ENCODE data around the gene GBA2.

GBA2 gene

GRCh38 chr9:35689542-35690293 is 59.3 kb downstream of the GBA2 start, which contains the start of gene TPM2:
TPM2 (minus strand) TSS chr9:35689925; CDS start chr9:35689817, 108 bp downstream.
- no peak for DNase-seq

- DNase-seq, result no peak
Measured at GRCh38 chr9:35688558-35689541, 60.2 kb downstream of the GBA2 start.

GRCh38 chr9:35687972-35688557 is 61.0 kb downstream of the GBA2 start:
- DNase-seq, result no peak

DNA sequence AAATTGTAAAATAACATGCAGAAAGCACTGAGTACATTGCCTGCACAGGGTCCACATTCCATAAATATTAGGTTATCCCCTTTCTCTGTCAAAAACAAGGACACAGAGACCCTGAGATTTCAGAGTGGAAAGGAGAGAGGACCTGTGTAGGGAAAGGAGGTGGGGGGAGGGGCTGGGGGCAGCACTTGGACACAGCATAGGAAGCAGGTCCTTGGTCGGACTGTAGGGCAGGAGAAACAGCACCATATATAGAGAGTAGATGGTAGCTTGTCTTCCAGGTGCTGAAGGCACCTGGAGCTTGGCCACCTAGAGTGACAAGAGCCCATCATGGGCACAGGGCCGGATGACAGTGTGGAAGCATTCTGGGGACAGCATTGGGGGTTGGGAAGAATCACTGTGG is 61.7 kb downstream of the GBA2 start:
- no peak for DNase-seq

Measured in CD4-positive, alpha-beta T cell treated with Interleukin-6 for 4 hours (primary cell).